HG03103 (cell line): ENCODE measurements around the gene CCR7.

Experiments used
- ATAC-seq: cut with Tn5 transposase; IDR thresholded peaks from one replicate; pipeline ENCODE4 v1.9.1; 2021; ENCODE audit warnings: low read depth; ENCODE audit not compliant: unreplicated experiment

The CCR7 gene

GRCh38 chr17:40563220-40564052, 1.8 kb downstream of the CCR7 start:
- no peak for ATAC-seq

GRCh38 chr17:40562838-40563219, 2.4 kb downstream of the CCR7 start:
- ATAC-seq, result no peak

GRCh38 chr17:40561871-40562611, 3.2 kb downstream of the CCR7 start:
- ATAC-seq, result no peak

- ATAC-seq, result peak; percentile 17
Observed at GRCh38 chr17:40561294-40561870, 3.9 kb downstream of the CCR7 start.

GRCh38 chr17:40560592-40561293, 4.5 kb downstream of the CCR7 start:
- peak; percentile 51 for ATAC-seq

- no peak for ATAC-seq
Observed at GRCh38 chr17:40559954-40560591, 5.2 kb downstream of the CCR7 start.

- ATAC-seq, result no peak
Observed at GRCh38 chr17:40559564-40559916, 5.7 kb downstream of the CCR7 start.

GRCh38 chr17:40558890-40559563, 6.2 kb downstream of the CCR7 start:
- no peak for ATAC-seq

- ATAC-seq, result no peak
Observed at GRCh38 chr17:40558300-40558889, 6.9 kb downstream of the CCR7 start.

- ATAC-seq, result no peak
Observed at GRCh38 chr17:40557531-40558299, 7.6 kb downstream of the CCR7 start.

- ATAC-seq, result no peak
Observed at GRCh38 chr17:40556884-40557414, 8.3 kb downstream of the CCR7 start.

- no peak for ATAC-seq
Observed at GRCh38 chr17:40556198-40556661, 9.0 kb downstream of the CCR7 start.

- no peak for ATAC-seq
Observed at GRCh38 chr17:40555296-40556190, 9.7 kb downstream of the CCR7 start.

GRCh38 chr17:40554646-40555295, 10.5 kb downstream of the CCR7 start:
- no peak for ATAC-seq

GRCh38 chr17:40553694-40554534, 11.4 kb downstream of the CCR7 start:
- ATAC-seq, result no peak
